DND-41 (cell line): ENCODE measurements around the gene GAB1.

Experiments
- ATAC-seq: fragments of 200-7000 bp; cut with Tn5 transposase; 3 replicates; pipeline ENCODE4 v1.9.1; 2021; ENCODE audit warnings: low read depth; ENCODE audit not compliant: insufficient read depth
- DNase-seq: peaks from one replicate; pipeline ENCODE4 v3.0.0-alpha.2; 2020
- H2AFZ ChIP-seq: 2 replicates; pipeline ENCODE4 v1.6.0; 2012; ENCODE audit warnings: low read depth, low read length
- H3K27ac ChIP-seq: 2 replicates; pipeline ENCODE4 v1.5.1; 2012; ENCODE audit warnings: low read length, inconsistent platforms
- H3K27me3 ChIP-seq: fragments of 200-600 bp; sonication (generic); 2 replicates; pipeline ENCODE4 v1.6.0; 2012; ENCODE audit warnings: low read length, mild to moderate bottlenecking, inconsistent platforms; ENCODE audit not compliant: insufficient read depth, poor library complexity
- H3K36me3 ChIP-seq: 2 replicates; pipeline ENCODE4 v1.5.1; 2012; ENCODE audit warnings: low read length, inconsistent platforms; ENCODE audit not compliant: insufficient read depth
- H3K4me1 ChIP-seq: 2 replicates; pipeline ENCODE4 v1.5.1; 2012; ENCODE audit warnings: mild to moderate bottlenecking, low read length; ENCODE audit not compliant: insufficient read depth
- H3K4me2 ChIP-seq: 2 replicates; pipeline ENCODE4 v1.6.0; 2012; ENCODE audit warnings: mild to moderate bottlenecking, moderate library complexity, low read length, inconsistent platforms; ENCODE audit not compliant: insufficient read depth
- H3K4me3 ChIP-seq, 2 experiments: fragments of 200-600 bp in 1 of 2; shearing (Covaris generic) in 1 of 2; 2 replicates each; pipeline ENCODE4 v1.5.1; 2012 to 2016; ENCODE audit warnings: inconsistent platforms in 2 of 2, low read length in 2 of 2, mild to moderate bottlenecking in 2 of 2, low read depth in 1 of 2, moderate library complexity in 1 of 2
- H3K79me2 ChIP-seq: 2 replicates; pipeline ENCODE4 v1.6.0; 2012; ENCODE audit warnings: low read length, inconsistent platforms; ENCODE audit not compliant: insufficient read depth
- H3K9ac ChIP-seq: 2 replicates; pipeline ENCODE4 v1.6.0; 2012; ENCODE audit warnings: low read depth, mild to moderate bottlenecking, inconsistent platforms, low read length, moderate library complexity
- H3K9me3 ChIP-seq: 2 replicates; pipeline ENCODE4 v1.5.1; 2012; ENCODE audit warnings: low read length, moderate library complexity, mild to moderate bottlenecking, inconsistent platforms; ENCODE audit not compliant: insufficient read depth, severe bottlenecking
- H4K20me1 ChIP-seq: 2 replicates; pipeline ENCODE4 v1.6.0; 2012; ENCODE audit warnings: low read length; ENCODE audit not compliant: insufficient read depth
- CTCF ChIP-seq: IDR thresholded peaks from 2 replicates; pipeline ENCODE4 v1.5.1; 2012; ENCODE audit warnings: borderline replicate concordance, low read length, moderate library complexity, mild to moderate bottlenecking; ENCODE audit not compliant: poor library complexity, severe bottlenecking; ENCODE audit errors: extremely low read depth
- EZH2 ChIP-seq: IDR thresholded peaks from 3 replicates; pipeline ENCODE4 v1.6.1; 2012; ENCODE audit warnings: borderline replicate concordance, low read depth, mild to moderate bottlenecking, moderate library complexity, low read length, inconsistent platforms; ENCODE audit not compliant: severe bottlenecking

Gene GAB1

DNA sequence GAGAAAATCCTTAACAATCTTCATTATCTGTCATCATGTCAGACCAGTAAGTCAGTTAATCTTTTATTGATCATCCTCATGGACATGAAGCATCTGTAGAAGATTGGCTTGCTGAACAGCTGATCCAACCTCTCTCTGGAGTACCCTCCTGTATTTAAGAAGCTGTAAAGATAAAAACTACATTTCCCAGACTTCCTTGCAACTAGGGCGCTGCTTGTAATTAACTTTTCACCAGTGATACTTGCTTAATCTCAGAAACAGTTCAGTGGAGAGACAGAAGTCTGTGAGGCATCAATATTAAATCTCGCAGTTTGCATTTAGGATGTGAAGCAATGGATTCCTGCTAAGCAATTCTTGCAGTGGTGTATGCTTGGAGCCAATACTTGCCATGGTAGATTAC lies 140.8 kb downstream of the GAB1 start:
- Histone ChIP-seq H3K4me3 (no peak overlapping the region), H3K27ac (no peak overlapping the region), H2AFZ (no peak overlapping the region), H3K9me3 (no peaks in the 10 kb centered on the region), H4K20me1 (no peaks in the 10 kb centered on the region), H3K9ac (no peak overlapping the region), H3K79me2 (no peaks in the 10 kb centered on the region), H3K27me3 (no peaks in the 10 kb centered on the region), H3K4me1 (no peaks in the 10 kb centered on the region), H3K4me2 (no peak overlapping the region), H3K36me3 (no peaks in the 10 kb centered on the region)
- TF ChIP-seq EZH2 (no peak), CTCF (no peak)
- DNase-seq, result no peak
- ATAC-seq, result no peak

- no peaks in the 10 kb centered on the region for H4K20me1 ChIP-seq
- H2AFZ ChIP-seq, result no peak overlapping the region
- ATAC-seq (no peak), DNase-seq (no peak)
- H3K4me3 ChIP-seq, result no peak overlapping the region
- no peaks in the 10 kb centered on the region for H3K4me1 ChIP-seq
- no peak overlapping the region for H3K27ac ChIP-seq
- no peak overlapping the region for H3K4me2 ChIP-seq
- H3K79me2 ChIP-seq, result no peaks in the 10 kb centered on the region
- H3K36me3 ChIP-seq, result no peaks in the 10 kb centered on the region
- no peak for TF ChIP-seq EZH2
- no peaks in the 10 kb centered on the region for H3K9me3 ChIP-seq
- H3K9ac ChIP-seq, result no peak overlapping the region
- peaks cover 5% of the 10 kb centered on the region for H3K27me3 ChIP-seq
These were observed 144.7 kb downstream of the GAB1 start for GRCh38 chr4:143481361-143481760.

GRCh38 chr4:143482840-143483239 lies 146.2 kb downstream of the GAB1 start:
- H4K20me1 ChIP-seq, result no peaks in the 10 kb centered on the region
- no peak overlapping the region for H3K4me3 ChIP-seq
- no peak overlapping the region for H3K9ac ChIP-seq
- H3K79me2 ChIP-seq, result no peaks in the 10 kb centered on the region
- TF ChIP-seq EZH2 (no peak), CTCF (peak; percentile 48)
- H3K27me3 ChIP-seq, result peaks cover 5% of the 10 kb centered on the region
- H3K4me2 ChIP-seq, result no peak overlapping the region
- no peaks in the 10 kb centered on the region for H3K4me1 ChIP-seq
- H3K9me3 ChIP-seq, result no peaks in the 10 kb centered on the region
- no peak overlapping the region for H3K27ac ChIP-seq
- no peak overlapping the region for H2AFZ ChIP-seq
- no peaks in the 10 kb centered on the region for H3K36me3 ChIP-seq
- no peak for ATAC-seq
- DNase-seq, result peak; percentile 14

- no peak for DNase-seq
- H3K9me3 ChIP-seq, result no peaks in the 10 kb centered on the region
- no peaks in the 10 kb centered on the region for H3K79me2 ChIP-seq
- H2AFZ ChIP-seq, result no peak overlapping the region
- H3K9ac ChIP-seq, result no peak overlapping the region
- no peak overlapping the region for H3K4me2 ChIP-seq
- TF ChIP-seq EZH2, result no peak
- no peak for TF ChIP-seq CTCF
- no peaks in the 10 kb centered on the region for H3K36me3 ChIP-seq
- peaks cover 5% of the 10 kb centered on the region for H3K27me3 ChIP-seq
- H4K20me1 ChIP-seq, result no peaks in the 10 kb centered on the region
- no peak overlapping the region for H3K4me3 ChIP-seq
- no peak overlapping the region for H3K27ac ChIP-seq
- no peak for ATAC-seq
- H3K4me1 ChIP-seq, result no peaks in the 10 kb centered on the region
These were observed 149.6 kb downstream of the GAB1 start for GRCh38 chr4:143486314-143486713.
